ENCODE measurements around the gene SMIM26.
A peak's percentile ranks its signal among the peaks of the same experiment; 100 is the strongest.
"Not testable (repeated sequence)": the region's sequence is repeated elsewhere in the genome, so short reads cannot be mapped to it uniquely, and the experiment has no call there.

SMIM26 gene

DNA sequence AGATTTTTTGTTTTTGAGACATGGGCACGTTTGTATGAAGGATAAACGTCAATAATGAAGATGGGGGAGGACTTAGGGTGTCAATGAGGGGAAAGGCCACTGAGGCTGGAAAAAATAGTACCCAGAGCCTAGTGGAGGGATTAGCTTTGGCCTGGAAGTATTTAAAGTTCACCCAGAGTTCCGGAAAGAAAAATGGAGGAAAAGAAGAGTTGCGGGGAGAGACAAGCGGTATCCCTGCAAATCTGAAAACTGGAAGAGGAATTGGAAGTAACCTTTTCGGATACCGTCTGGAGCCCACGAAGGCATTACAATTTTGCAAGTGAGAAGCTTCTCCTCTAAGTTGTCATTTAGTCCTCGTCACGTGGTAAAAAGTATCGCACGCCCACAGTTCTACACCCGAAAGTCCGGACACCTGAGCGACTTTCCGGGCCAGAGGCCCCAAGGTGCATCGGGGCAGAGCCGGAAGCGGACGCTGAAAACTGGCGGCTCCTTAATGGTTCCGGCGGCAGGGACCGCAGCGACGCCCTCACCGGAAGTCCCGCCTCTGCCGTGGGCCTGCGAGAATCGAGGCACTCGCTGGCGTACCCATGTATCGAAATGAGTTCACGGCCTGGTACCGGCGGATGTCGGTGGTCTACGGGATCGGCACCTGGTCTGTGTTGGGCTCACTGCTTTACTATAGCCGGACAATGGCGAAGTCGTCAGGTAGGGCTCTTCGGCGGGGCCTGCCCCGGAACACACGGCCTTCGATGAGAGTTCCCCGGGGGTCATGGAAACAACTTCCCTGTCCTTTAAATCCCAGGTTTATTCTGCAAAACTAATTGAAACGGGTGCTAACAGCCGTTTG is at the start of gene SMIM26:
TSS of gene SMIM26 (plus strand) at position 541 of the 847 bp plus-strand sequence. CDS start at position 588, 47 bp downstream.
- peak; percentile 45 for DNase-seq

DNA sequence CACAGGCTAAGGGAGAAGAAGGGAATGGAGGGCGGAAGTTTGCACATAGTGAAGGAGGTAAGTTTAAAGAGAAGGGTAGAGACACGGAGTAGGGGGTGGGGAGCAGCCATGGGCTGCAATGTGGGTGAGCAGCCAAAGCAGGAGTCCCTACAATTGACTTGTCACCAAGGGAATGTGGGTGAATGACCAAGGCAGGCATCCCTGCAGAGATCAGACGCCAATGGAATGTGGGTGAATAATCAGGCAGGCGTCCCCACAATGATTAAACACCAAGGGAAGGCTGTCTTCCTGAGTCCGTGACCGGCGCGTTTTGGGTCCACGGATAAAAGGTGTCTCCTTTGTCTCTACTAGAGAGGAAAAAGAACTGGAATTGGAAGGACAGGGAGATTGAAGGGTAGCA is 45.2 kb upstream of the SMIM26 start:
- not testable (repeated sequence) for DNase-seq

DNA sequence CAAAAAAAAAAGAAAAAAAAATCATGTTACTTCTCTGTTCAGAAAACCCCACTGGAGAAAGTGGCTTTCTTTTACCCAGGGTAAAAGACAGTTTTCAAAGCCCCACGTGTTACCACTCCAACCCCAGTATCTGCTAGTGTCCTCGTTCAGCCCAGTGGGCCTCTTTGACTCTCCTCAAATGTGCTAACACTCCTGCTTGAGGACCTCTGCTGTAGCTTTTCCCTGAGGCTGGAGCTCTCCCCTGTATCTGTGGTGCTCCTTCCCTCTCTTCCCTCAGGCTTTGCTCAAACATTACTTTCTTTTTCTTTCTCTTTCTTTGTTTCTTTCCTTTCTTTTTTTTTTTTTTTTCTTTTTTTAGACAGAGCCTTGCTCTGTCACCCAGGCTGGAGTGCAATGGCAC is 44.2 kb upstream of the SMIM26 start:
- no peak for DNase-seq

DNA sequence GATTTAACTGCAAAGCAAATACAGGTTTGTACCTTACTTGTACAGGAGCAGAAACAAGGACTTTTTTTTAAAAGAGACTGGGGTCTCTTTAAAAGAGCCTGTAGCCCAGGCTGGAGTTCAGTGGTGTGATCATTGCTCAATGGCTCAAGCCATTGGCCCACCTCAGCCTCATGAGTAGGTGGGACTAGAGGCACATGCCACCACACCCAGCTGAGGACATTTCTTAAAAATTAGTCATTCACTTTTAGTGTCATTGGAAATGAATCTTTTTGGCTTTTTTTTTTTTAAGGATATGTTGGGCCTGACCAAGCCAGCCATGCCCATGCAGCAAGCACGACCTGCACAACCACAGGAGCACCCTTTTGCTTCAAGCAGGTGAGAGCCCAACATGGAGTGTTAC is 42.6 kb upstream of the SMIM26 start:
- no peak for DNase-seq

- DNase-seq = not testable (repeated sequence)
Observed at GRCh38 chr20:18526761-18527160, 40.5 kb upstream of the SMIM26 start.

DNA sequence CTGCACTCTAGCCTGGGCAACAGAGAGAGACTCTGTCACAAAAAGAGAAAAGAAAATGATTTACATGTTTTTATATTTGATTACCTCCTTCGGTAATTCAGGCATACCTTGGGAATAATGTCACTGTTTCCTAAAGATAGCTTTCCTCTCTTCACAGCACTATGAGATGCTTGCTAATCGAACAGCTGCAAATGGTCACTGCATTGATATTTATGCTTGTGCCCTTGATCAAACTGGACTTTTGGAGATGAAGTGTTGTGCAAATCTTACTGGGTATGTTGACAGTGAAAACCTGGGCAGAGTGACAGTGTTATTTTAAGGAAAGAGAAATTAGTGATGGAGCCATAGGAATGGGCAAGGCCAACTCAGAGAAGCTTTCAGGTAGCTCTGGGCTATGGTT is 39.9 kb upstream of the SMIM26 start:
- no peak for DNase-seq

DNA sequence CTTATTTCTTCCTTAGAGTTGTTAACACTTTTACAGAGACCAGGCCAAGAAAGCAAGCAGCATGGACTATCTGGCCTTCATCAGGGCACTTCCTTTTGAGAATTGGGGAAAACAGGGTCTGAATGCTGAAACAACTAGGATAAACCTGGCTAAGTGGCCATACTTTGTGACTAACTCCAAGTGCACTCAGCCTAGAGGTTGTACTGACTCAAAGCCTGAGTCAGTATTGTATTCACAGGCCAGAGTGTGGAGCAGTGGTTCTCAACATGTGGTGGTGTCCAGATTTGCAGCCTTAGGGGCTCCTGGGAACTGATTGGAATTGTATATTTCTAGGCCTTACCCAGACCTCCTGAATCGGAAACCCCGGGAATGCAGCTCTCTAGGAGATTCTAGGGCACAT is 39.4 kb upstream of the SMIM26 start:
- DNase-seq = no peak

DNA sequence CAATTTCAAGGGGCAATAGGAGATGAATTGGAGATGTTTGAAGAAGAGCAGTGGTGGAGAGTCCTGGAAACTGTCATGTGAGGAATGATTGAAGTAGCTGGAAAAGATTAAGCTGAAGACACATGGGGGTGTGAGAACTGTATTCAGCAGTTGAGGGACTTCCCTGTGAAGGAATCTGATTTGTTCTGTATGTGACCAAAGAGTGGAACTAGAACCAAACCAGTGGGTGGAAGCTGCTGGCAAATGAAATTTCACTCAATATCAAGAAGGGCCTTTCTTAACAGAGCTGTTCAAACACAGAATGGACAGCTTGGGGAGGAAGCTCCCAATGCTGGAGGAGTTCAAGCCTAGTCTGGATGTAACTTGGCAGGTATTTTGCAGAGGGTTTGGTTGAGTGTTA is 38.2 kb upstream of the SMIM26 start:
- DNase-seq = no peak

- no peak for DNase-seq
Observed at GRCh38 chr20:18532626-18533025, 34.6 kb upstream of the SMIM26 start.

DNA sequence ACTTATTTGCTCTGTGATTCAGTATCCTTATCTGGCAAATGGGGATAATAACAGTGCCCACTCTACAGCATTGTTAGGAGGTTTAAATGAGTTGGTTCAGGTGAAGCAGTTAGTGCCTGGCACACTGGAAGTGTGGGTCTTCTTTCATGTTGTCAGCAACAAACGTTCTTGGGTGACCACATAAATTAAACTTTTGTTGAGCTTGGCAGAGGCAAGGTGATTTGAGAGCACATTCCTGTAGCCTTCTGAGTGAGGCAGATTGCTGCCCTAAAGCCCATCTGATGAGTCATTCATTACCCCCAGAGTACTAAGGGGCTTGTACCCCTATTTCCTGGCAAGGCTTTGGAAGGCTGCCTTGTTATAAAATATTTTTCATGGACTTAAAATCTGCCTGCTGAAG is 33.7 kb upstream of the SMIM26 start:
- no peak for DNase-seq

GRCh38 chr20:18533978-18534644 is 33.1 kb upstream of the SMIM26 start:
- DNase-seq = no peak

GRCh38 chr20:18537651-18538050 is 29.6 kb upstream of the SMIM26 start:
- no peak for DNase-seq

- no peak for DNase-seq
Observed at GRCh38 chr20:18541741-18542140, 25.5 kb upstream of the SMIM26 start.

GRCh38 chr20:18543216-18543615 is 24.0 kb upstream of the SMIM26 start:
- DNase-seq = no peak

- DNase-seq = no peak
Observed at GRCh38 chr20:18543932-18544331, 23.3 kb upstream of the SMIM26 start.

DNA sequence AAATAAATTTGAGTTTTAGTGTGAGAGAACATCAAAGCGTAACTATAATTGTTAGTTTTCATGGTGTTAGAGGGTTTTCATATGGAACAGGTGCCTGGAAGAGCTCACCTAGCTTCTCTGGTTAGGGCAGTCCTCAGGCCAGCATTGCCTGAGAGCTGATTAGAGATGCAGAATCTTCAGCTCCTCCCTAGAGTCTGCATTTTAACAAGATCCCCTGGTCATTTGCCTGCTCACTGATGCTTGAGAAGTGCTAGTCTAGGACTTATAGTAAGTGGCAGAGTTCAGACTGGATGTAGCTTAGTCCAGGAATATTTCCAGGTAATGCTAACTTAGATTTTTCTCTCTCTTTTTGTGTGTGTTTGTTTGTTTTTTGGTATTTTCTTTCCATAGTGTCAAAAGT is 21.7 kb upstream of the SMIM26 start:
- no peak for DNase-seq

DNA sequence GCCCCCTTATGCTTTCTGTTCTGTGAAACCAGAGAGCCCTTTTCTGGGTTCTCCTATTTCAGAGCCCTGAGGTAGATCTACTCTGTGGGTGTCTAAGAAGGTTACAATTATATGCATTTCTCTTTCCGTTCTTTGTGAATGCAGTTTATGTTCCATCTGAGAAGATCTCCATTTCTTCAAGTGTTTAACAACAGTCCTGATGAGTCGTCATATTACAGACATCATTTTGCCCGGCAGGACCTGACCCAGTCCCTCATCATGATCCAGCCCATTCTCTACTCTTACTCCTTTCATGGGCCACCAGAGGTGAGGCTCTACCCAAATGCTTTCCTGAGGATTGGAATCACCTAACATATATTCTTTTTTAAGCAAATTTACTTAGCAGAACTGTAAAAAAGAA is 18.8 kb upstream of the SMIM26 start:
- DNase-seq = no peak

GRCh38 chr20:18553746-18554145 is 13.5 kb upstream of the SMIM26 start:
- no peak for DNase-seq

DNA sequence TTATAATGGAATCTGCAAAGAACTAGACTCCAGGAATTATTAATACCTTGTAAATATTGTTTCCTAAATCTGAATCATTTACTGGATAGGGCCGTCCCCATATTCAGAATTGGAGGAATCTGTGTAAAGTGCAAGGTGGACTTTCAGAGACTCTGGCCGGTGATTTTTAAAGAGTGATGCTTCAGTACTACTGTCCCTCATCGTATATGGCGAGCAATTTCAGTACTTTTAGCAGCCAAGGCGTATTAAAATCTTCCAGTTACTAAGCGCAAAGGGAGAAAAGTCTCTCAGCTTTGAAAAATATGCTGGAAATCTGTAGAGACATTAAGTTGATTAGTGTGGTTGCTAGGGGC is 483 bp downstream of the SMIM26 start:
- DNase-seq = no peak

DNA sequence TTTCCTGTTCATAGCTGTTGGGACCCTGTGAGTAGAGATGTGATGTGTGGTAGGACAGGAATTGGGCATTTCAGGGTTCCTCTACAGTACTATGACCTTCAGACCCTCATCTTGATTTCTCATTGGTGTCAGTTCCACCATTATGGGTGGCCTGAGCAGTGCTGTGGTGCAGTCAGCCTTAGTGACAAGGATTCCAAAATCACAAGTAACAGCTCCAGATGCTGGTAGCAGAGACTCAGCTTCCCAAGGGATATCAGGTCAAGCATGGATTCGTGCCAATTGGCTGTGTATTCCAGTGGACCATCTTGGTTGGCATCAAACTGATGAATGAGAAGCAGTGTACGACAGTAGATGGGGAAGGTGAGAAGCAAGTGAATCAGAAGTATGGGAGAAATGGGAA is 3.8 kb downstream of the SMIM26 start:
- DNase-seq = no peak

GRCh38 chr20:18571578-18571977 is 4.3 kb downstream of the SMIM26 start:
- peak; percentile 7 for DNase-seq

GRCh38 chr20:18577942-18578341 is 10.7 kb downstream of the SMIM26 start:
- DNase-seq = no peak

- DNase-seq = no peak
Observed at GRCh38 chr20:18578581-18578980, 11.3 kb downstream of the SMIM26 start.

GRCh38 chr20:18580012-18580411 is 12.8 kb downstream of the SMIM26 start:
- no peak for DNase-seq

DNA sequence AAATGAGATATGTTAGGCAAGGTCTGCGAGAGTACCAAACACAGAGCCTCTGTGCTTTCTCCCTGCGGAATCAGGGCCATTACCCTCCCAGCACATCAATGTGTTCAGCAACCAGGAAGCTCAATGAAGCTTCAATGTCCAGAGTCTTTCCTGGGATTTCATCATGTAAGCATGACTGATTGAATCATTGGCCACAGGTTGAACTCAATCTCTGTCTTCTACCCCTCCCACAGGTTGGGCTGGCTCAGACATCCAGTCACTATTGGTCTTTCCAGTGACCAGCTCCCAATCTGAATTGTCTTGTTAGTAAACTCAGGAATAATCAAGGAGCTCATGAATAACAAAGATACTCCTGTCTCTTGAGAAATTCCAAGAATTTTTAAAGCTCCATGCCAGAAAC is 17.9 kb downstream of the SMIM26 start:
- DNase-seq = no peak
